ENCODE data around the gene GYPC. TPM values are rescaled to one million over a fixed set of nuclear protein-coding genes. Genes with fewer than 3 reads are reported as not detected.

Gene GYPC, protein sequence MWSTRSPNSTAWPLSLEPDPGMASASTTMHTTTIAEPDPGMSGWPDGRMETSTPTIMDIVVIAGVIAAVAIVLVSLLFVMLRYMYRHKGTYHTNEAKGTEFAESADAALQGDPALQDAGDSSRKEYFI
- 94.1 and 118 TPM in 2 replicates for total RNA-seq (2014; rRNA removed; shearing (Covaris generic))

DNA sequence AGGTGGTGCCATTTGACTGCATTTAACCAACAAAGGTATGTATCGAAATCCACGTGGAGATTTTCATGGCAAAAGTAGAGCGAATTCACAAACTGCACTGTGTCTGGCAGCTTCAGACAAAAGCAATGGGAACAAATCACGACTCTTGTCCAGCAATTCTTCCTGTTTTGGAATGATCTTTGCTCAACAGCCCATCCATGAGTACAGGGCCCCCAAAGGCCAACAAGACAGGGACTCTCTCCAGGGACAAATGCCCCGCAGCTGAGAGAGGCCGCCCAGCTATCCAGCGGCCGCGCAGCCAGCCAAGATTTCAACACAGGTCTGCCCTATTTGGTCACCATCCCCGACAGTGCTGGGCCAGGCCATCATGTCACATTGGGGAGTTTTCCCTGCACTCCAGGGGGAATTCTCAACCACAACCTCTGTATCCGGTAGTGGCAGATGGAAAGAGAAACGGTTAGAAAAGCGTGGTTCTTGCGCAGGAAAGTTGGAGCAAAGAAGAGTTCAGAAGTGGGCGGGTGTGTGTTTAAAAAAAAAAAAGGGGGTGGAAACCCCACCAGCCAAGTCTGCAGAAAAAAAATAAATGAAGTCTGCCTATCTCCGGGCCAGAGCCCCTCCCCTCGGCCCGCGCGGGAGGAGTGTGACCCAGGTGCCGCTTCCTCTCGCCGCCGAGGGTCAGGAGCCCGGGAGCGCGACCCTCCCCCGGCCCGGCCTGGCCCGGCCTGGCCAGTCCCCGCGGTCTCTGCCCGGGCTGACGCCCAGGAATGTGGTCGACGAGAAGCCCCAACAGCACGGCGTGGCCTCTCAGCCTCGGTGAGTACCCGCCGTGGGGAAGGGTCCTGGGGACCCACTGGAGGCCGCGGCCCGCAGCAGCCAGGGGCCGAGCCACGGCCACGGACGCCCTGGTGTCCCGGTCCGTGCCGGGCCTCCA is at the start of gene GYPC:
Gene GYPC, plus strand, starts transcription at position 659 of the 931 bp plus-strand sequence. Its CDS starts 106 bp downstream, at position 765.

Small RNA genes lying within 50 kb of the gene (small RNA-seq; reads per million reads assigned to genes)
- gene RNU6-675P, result not detected

Other genes starting within 250 kb of the GYPC start
- gene TEX51, start 242.7 kb downstream of the GYPC start, total RNA-seq (2014; rRNA removed; shearing (Covaris generic)), result not detected in 2 replicates

Measured in A375 (cell line).